Esophagus muscularis mucosa (tissue), 4 donors: ENCODE measurements around the gene INO80B. TPM values are rescaled to one million over a fixed set of nuclear protein-coding genes. Genes with fewer than 3 reads are reported as not detected.

Source experiments
- DNase-seq: peaks from one replicate; pipeline ENCODE4 v3.0.0-alpha.2; 2017; ENCODE audit errors: extremely low spot score
- H3K27ac ChIP-seq, 4 donors: fragments of 200-600 bp; sonication (generic); replicated peaks in 1 of 4; 1 replicate in 3 of 4; 2 replicates in 1 of 4; pipeline ENCODE4 v1.5.1; 2016 to 2019; ENCODE audit warnings: mild to moderate bottlenecking in 1 of 4
- H3K27me3 ChIP-seq, 4 donors: fragments of 200-600 bp; sonication (generic); one replicate each; pipeline versions ENCODE4 v1.5.1 to v1.6.0; 2016 to 2019
- H3K36me3 ChIP-seq, 4 donors: fragments of 200-600 bp; sonication (generic); one replicate each; pipeline ENCODE4 v1.5.1; 2016 to 2019
- H3K4me1 ChIP-seq, 4 donors: fragments of 200-600 bp; sonication (generic); one replicate each; pipeline ENCODE4 v1.5.1; 2016 to 2019
- H3K4me3 ChIP-seq, 4 donors: fragments of 200-600 bp; sonication (generic); 1 replicate in 2 of 4; 2 replicates in 2 of 4; pipeline ENCODE4 v1.5.1; 2016 to 2019; ENCODE audit warnings: mild to moderate bottlenecking in 4 of 4, moderate library complexity in 1 of 4
- H3K9me3 ChIP-seq, 4 donors: fragments of 200-600 bp; sonication (generic); 1 replicate in 3 of 4; 2 replicates in 1 of 4; pipeline ENCODE4 v1.5.1; 2016 to 2019
- EP300 ChIP-seq: sonication (generic); formaldehyde crosslinking; IDR thresholded peaks from one replicate; pipeline ENCODE4 v1.6.1; 2017; ENCODE audit warnings: antibody characterized with exemption
- POLR2A ChIP-seq: fragments of 450-650 bp; IDR thresholded peaks from one replicate; pipeline ENCODE4 v1.6.1; 2017; ENCODE audit warnings: antibody characterized with exemption, moderate library complexity, mild to moderate bottlenecking, low read depth
- POLR2AphosphoS5 ChIP-seq, 2 donors: sonication (generic); formaldehyde crosslinking; IDR thresholded peaks; one replicate each; pipeline ENCODE4 v1.6.1; 2017; ENCODE audit warnings: antibody characterized with exemption in 2 of 2
- WGBS: methylation state at CpG from one replicate; pipeline ENCODE4 v1.1.5; 2018; 5-methylcytosine and 5-hydroxymethylcytosine counted together
- intact Hi-C: fragments of 100-400 bp; cut with DNase I; formaldehyde crosslinking; loops from one replicate; pipeline ENCODE4 v1.15.1; 2023
- total RNA-seq, 4 donors: library from RNA; depleted of rRNA; stranded (reverse); fragments of >200 nt; gene quantifications; one replicate each; pipeline versions ENCODE4 v1.1.0 to v1.2.1, GENCODE V29; 2016
- TF ChIP-seq, protein P1 (sequence below), 3 experiments: fragments of 200-600 bp in 2 of 3; fragments of 450-650 bp in 1 of 3; sonication (generic) in 2 of 3; IDR thresholded peaks; one replicate each; pipeline ENCODE4 v1.5.1; 2017 to 2019; ENCODE audit warnings: antibody characterized with exemption in 3 of 3, mild to moderate bottlenecking in 2 of 3, moderate library complexity in 1 of 3

The INO80B gene
- total RNA-seq, 4 donors from 2014 or later: 8.7 to 16.6 (median 10.6) TPM

DNA sequence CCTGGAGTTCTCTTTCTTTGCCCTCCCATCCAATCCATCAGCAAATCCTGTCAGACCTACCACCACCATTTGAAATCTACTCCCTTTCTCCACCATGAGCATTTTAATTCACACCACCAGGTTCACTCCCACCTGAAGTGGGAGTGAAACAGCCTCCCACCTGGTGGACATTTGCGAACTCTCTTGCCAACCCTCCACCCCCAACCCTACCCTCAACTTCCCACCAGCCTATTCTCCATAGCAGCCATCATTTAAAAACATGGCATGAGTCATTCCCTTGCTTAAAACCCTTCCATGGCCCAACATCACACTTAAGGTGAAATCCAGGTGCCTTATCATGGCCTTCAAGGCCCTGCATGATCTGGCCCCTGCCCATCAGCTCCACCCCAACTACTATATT, 16.6 kb upstream of the INO80B start:
- Histone ChIP-seq H3K9me3 (no peaks in the 10 kb centered on the region), H3K4me3 (peak overlapping the region in 1 of 4 donors; percentile 12), H3K27ac (peak overlapping the region in 2 of 4 donors; percentile 80 to 86), H3K27me3 (peaks cover 0 to 19% (median 7%) of the 10 kb centered on the region in 4 donors), H3K4me1 (peaks cover 30 to 62% (median 55%) of the 10 kb centered on the region in 4 donors), H3K36me3 (peaks cover 0 to 5% (median 0%) of the 10 kb centered on the region in 4 donors)
- 100% methylated on average over 1 of the region's 1 CpG for WGBS
- no peak for DNase-seq
- intact Hi-C loops: no loop called here
- TF ChIP-seq EP300: no peak
- TF ChIP-seq, protein P1, sequence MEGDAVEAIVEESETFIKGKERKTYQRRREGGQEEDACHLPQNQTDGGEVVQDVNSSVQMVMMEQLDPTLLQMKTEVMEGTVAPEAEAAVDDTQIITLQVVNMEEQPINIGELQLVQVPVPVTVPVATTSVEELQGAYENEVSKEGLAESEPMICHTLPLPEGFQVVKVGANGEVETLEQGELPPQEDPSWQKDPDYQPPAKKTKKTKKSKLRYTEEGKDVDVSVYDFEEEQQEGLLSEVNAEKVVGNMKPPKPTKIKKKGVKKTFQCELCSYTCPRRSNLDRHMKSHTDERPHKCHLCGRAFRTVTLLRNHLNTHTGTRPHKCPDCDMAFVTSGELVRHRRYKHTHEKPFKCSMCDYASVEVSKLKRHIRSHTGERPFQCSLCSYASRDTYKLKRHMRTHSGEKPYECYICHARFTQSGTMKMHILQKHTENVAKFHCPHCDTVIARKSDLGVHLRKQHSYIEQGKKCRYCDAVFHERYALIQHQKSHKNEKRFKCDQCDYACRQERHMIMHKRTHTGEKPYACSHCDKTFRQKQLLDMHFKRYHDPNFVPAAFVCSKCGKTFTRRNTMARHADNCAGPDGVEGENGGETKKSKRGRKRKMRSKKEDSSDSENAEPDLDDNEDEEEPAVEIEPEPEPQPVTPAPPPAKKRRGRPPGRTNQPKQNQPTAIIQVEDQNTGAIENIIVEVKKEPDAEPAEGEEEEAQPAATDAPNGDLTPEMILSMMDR (IDR thresholded peaks at IDR 0.05): no peak
- no peak for TF ChIP-seq POLR2AphosphoS5 (IDR thresholded peaks at IDR 0.05)
- TF ChIP-seq POLR2A: no peak

GRCh38 chr2:74439373-74439772, 15.5 kb upstream of the INO80B start:
- H3K4me3 ChIP-seq: peak overlapping the region; percentile 59 to 66 (median 63)
- peaks cover 30 to 62% (median 55%) of the 10 kb centered on the region in 4 donors for H3K4me1 ChIP-seq
- no peaks in the 10 kb centered on the region for H3K9me3 ChIP-seq
- no peak for DNase-seq
- WGBS: 60% methylated on average over 1 of the region's 3 CpGs
- intact Hi-C loops: no loop called here
- H3K36me3 ChIP-seq: peaks cover 0 to 5% (median 0%) of the 10 kb centered on the region in 4 donors
- TF ChIP-seq POLR2A (no peak), EP300 (no peak), POLR2AphosphoS5 (IDR thresholded peaks at IDR 0.05) (no peak)
- TF ChIP-seq, protein P1 (IDR thresholded peaks at IDR 0.05): no peak
- H3K27ac ChIP-seq: peak overlapping the region; percentile 80 to 86 (median 82)
- H3K27me3 ChIP-seq: peaks cover 0 to 27% (median 7%) of the 10 kb centered on the region in 4 donors

- intact Hi-C loops: no loop called here
- H3K36me3 ChIP-seq: peaks cover 0 to 5% (median 0%) of the 10 kb centered on the region in 4 donors
- TF ChIP-seq POLR2AphosphoS5 (IDR thresholded peaks at IDR 0.05): peak in 1 of 2 donors; percentile 33
- no peak for TF ChIP-seq EP300
- no peak for TF ChIP-seq POLR2A
- peaks cover 30 to 62% (median 55%) of the 10 kb centered on the region in 4 donors for H3K4me1 ChIP-seq
- peaks cover 0 to 27% (median 7%) of the 10 kb centered on the region in 4 donors for H3K27me3 ChIP-seq
- WGBS: 5% methylated on average over 10 of the region's 14 CpGs
- H3K4me3 ChIP-seq: peak overlapping the region; percentile 59 to 66 (median 63)
- no peaks in the 10 kb centered on the region for H3K9me3 ChIP-seq
- peak overlapping the region; percentile 80 to 86 (median 82) for H3K27ac ChIP-seq
- DNase-seq: no peak
Observed at GRCh38 chr2:74439803-74440377, 15.0 kb upstream of the INO80B start.

DNA sequence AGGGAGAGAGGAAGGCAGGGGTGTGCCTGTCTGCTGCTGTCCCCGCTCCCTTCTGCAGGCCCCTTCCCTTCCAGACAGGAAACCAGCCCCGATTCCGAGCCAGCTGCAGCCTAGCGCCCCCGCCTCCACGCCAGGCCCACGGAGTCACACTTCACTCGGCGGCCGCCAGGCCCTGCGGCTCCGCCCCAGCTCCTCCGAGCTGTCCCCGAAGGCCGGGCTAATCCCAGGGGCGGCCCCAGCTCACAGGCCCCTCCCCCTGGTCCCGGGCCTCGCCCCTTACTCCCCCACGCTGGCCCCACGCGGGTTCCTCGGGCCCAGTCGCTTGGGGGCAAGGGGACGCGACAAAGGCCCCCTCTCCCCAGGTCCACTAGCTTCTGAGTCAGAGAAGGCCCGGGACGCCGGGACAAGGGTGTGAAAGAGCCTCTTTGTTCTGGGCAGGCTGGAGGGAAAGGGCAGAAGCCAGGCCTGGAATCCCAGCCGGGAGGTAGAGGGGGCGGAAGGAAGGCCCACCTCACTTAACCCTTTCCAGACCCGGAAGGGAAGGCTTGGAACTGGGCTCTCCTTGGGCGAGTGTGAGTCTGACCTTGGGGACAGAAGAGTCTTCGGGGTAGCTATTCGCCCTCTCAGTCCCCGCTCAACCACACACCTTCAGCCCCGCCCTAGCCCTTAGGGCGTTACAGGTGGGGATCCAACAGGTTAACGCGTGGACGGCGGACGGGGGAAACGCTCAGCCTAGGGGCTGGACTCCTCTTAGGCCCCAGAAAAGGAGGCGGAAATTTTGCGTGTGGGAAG, 14.3 kb upstream of the INO80B start:
- intact Hi-C loops: no loop called here
- Histone ChIP-seq H3K27ac (peak overlapping the region; percentile 80 to 86 (median 82)), H3K9me3 (no peaks in the 10 kb centered on the region), H3K4me1 (peaks cover 30 to 62% (median 55%) of the 10 kb centered on the region in 4 donors), H3K4me3 (peak overlapping the region; percentile 59 to 66 (median 63)), H3K27me3 (peaks cover 0 to 27% (median 7%) of the 10 kb centered on the region in 4 donors), H3K36me3 (peaks cover 0 to 5% (median 0%) of the 10 kb centered on the region in 4 donors)
- TF ChIP-seq, protein P1 (IDR thresholded peaks at IDR 0.05): peak in 2 of 3 experiments; percentile 33 to 52
- TF ChIP-seq POLR2A (no peak), EP300 (no peak), POLR2AphosphoS5 (IDR thresholded peaks at IDR 0.05) (peak; percentile 56 to 81)
- WGBS: 23% methylated on average over 27 of the region's 45 CpGs
- DNase-seq: peak; percentile 95
